ENCODE measurements around the gene CCNT2. TPM values are rescaled to one million over a fixed set of nuclear protein-coding genes. Genes with fewer than 3 reads are reported as not detected.
A peak's percentile ranks its signal among the peaks of the same experiment; 100 is the strongest.

CCNT2 gene
- total RNA-seq, 1 donor from 2014 or later: 29.2 TPM

DNA sequence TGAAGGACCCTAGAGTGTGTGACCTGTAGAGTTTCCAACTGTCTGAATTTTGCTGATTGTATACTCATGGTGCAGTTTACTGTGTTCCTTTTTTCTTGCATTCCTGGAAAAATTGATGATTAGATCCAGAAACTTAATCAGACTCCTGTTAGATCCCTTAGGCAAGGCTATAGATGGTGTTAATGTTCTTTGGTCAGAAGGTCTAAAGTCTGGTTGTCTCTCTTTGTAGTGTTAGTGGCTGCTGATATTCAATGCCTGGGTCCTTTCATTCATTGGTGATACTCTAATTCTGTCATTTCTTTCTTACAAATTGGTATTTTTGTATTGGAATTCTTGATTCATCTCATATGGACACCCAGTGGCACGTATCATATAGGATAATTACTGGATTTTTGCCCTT is 6.3 kb downstream of the CCNT2 start:
- TF ChIP-seq, protein P1, sequence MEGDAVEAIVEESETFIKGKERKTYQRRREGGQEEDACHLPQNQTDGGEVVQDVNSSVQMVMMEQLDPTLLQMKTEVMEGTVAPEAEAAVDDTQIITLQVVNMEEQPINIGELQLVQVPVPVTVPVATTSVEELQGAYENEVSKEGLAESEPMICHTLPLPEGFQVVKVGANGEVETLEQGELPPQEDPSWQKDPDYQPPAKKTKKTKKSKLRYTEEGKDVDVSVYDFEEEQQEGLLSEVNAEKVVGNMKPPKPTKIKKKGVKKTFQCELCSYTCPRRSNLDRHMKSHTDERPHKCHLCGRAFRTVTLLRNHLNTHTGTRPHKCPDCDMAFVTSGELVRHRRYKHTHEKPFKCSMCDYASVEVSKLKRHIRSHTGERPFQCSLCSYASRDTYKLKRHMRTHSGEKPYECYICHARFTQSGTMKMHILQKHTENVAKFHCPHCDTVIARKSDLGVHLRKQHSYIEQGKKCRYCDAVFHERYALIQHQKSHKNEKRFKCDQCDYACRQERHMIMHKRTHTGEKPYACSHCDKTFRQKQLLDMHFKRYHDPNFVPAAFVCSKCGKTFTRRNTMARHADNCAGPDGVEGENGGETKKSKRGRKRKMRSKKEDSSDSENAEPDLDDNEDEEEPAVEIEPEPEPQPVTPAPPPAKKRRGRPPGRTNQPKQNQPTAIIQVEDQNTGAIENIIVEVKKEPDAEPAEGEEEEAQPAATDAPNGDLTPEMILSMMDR (IDR thresholded peaks at IDR 0.05): no peak
- Mint-ChIP-seq H3K27ac (ENCODE audit: unreplicated experiment) (no peak overlapping the region), H3K4me3 (ENCODE audit: unreplicated experiment) (no peak overlapping the region)

DNA sequence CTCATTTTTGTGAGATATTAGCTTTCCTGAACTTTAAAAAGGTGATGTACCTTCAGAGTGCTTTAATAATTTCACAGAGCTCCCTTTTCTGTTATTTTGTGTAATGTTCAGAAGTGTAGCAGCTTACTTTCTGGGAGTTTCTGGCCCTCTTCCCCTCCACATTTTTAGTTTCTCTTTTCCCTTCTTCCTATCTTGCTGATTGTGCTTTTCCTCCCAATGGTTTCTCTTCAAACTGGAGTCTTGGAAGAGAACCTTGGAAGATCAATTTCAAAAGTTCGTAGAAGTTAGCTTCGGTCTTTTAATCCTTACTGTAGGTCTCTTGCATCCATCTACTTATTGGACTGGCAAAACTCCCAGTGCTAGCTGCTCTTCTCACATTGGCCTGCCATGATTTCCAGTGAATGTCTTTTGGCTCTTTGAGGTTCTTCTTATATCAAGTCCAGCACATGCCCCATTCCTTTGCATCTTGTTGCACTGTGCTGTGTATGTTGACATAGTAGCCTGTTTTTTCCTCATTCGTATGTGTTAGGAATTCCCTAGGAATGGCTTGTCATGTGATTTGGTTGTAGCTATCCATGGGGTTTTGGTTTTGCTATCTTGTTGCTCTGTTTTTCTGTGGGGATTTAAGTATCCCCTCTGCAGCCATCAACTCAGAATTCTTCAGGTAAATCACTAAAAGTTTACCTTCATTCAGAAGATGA is 7.8 kb downstream of the CCNT2 start:
- TF ChIP-seq, protein P1 (IDR thresholded peaks at IDR 0.05): no peak
- Mint-ChIP-seq H3K27ac (ENCODE audit: unreplicated experiment) (peak overlapping the region; percentile 45), H3K9me3 (ENCODE audit: low read depth) (no peaks in the 10 kb centered on the region), H3K36me3 (ENCODE audit: low read depth) (peaks cover 3% of the 10 kb centered on the region), H3K4me3 (ENCODE audit: unreplicated experiment) (no peak overlapping the region), H3K27me3 (ENCODE audit: low read depth) (no peaks in the 10 kb centered on the region), H3K4me1 (ENCODE audit: low read depth) (peaks cover 54% of the 10 kb centered on the region)
- DNase-seq (ENCODE audit: low spot score): no peak

More for the DNA sequence above, 6.3 kb downstream of the CCNT2 start:
- no peak for DNase-seq (ENCODE audit: low spot score)
- H3K27me3 Mint-ChIP-seq (ENCODE audit: low read depth): no peaks in the 10 kb centered on the region
- no peaks in the 10 kb centered on the region for H3K9me3 Mint-ChIP-seq (ENCODE audit: low read depth)
- peaks cover 3% of the 10 kb centered on the region for H3K36me3 Mint-ChIP-seq (ENCODE audit: low read depth)
- H3K4me1 Mint-ChIP-seq (ENCODE audit: low read depth): peaks cover 62% of the 10 kb centered on the region

DNA sequence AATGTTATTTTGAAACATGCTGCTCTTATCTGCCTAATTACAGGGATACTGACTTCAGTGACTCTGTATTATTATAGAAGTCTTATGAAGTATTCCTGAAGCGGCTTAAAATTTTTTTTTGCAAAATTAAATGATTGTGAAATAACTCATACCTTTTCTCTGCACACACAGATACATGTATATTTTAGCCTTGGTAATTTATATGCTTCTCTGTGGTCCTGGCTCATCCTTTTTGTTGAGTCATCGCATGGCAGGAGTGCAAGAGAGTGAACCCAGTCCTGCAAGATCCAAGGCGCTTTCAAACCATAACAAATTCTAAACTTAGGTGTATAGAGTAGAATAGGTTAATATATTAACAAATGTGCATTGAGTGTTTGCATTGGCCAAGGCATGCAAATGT is 8.6 kb downstream of the CCNT2 start:
- DNase-seq (ENCODE audit: low spot score): no peak
- TF ChIP-seq, protein P1 (IDR thresholded peaks at IDR 0.05): no peak
- H3K9me3 Mint-ChIP-seq (ENCODE audit: low read depth): no peaks in the 10 kb centered on the region
- peak overlapping the region; percentile 27 for H3K27ac Mint-ChIP-seq (ENCODE audit: unreplicated experiment)
- H3K36me3 Mint-ChIP-seq (ENCODE audit: low read depth): peaks cover 3% of the 10 kb centered on the region
- H3K4me3 Mint-ChIP-seq (ENCODE audit: unreplicated experiment): no peak overlapping the region
- H3K4me1 Mint-ChIP-seq (ENCODE audit: low read depth): peaks cover 51% of the 10 kb centered on the region
- H3K27me3 Mint-ChIP-seq (ENCODE audit: low read depth): no peaks in the 10 kb centered on the region

DNA sequence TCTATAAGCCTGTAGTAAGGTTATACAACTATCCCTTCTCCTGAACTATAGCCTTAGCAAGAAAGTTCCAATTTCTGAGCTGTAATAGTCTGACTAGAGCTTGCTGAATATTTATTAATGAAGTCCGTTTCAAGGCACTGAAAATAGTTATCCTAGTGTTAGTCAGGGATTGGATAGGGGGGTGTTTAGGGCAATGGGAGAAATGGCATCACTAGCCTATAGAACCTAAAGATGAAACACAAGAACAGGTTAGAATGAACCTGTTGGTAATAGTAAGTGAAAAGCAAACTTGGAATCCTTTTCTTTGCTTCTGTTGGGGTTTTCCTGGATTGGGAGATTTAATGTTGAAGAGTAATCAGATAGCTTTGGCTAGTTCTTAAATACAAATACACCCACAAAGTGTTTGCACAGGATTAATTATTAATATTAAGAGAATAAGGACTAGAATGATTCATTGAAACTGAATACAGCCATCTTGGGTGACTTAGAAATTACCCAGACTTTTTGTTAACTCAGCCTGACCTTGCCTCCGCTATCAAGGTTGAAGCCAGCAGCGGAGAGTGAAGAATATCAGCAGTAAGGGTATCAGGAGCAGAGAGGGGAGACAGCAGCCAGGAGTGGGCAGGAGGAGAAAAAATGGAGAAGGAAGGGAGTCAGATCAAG is 14.4 kb downstream of the CCNT2 start:
- no peaks in the 10 kb centered on the region for H3K9me3 Mint-ChIP-seq (ENCODE audit: low read depth)
- TF ChIP-seq, protein P1 (IDR thresholded peaks at IDR 0.05): no peak
- peaks cover 2% of the 10 kb centered on the region for H3K36me3 Mint-ChIP-seq (ENCODE audit: low read depth)
- H3K27ac Mint-ChIP-seq (ENCODE audit: unreplicated experiment): peak overlapping the region; percentile 73
- H3K4me1 Mint-ChIP-seq (ENCODE audit: low read depth): peaks cover 44% of the 10 kb centered on the region
- no peaks in the 10 kb centered on the region for H3K27me3 Mint-ChIP-seq (ENCODE audit: low read depth)
- DNase-seq (ENCODE audit: low spot score): no peak
- H3K4me3 Mint-ChIP-seq (ENCODE audit: unreplicated experiment): peak overlapping the region; percentile 36

DNA sequence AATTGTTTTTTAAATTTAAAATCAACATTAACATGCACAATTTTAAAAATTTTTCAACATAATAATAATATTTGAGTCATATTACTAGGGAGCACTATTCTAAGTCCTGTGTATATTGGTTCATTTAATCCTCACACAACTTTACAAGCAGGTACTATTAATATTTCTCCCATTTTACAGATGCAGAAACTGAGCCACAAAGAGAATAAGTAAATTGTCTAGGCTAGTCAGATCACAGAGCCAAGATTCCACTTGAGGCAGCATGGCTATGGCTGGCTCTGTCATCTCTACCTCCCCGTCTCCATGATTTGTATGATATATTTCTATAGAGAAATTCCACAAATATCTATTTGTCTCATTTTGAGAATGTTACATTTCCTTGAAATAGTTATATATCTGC is 15.1 kb downstream of the CCNT2 start:
- H3K4me1 Mint-ChIP-seq (ENCODE audit: low read depth): peaks cover 40% of the 10 kb centered on the region
- H3K27ac Mint-ChIP-seq (ENCODE audit: unreplicated experiment): no peak overlapping the region
- TF ChIP-seq, protein P1 (IDR thresholded peaks at IDR 0.05): no peak
- peaks cover 2% of the 10 kb centered on the region for H3K36me3 Mint-ChIP-seq (ENCODE audit: low read depth)
- no peak for DNase-seq (ENCODE audit: low spot score)
- H3K27me3 Mint-ChIP-seq (ENCODE audit: low read depth): no peaks in the 10 kb centered on the region
- H3K9me3 Mint-ChIP-seq (ENCODE audit: low read depth): no peaks in the 10 kb centered on the region
- no peak overlapping the region for H3K4me3 Mint-ChIP-seq (ENCODE audit: unreplicated experiment)
